Aorta (tissue), 5 donors: ENCODE measurements around the gene NAPEPLD. TPM values are rescaled to one million over a fixed set of nuclear protein-coding genes. Genes with fewer than 3 reads are reported as not detected.

ENCODE experiments used
- ATAC-seq: fragments of 200-7000 bp; cut with Tn5 transposase; one replicate; pipeline ENCODE4 v1.9.1; 2022; ENCODE audit warnings: moderate library complexity; ENCODE audit not compliant: low FRiP score
- DNase-seq, 2 donors: peaks; one replicate each; pipeline ENCODE4 v3.0.0-alpha.2; 2020
- H3K27ac ChIP-seq, 2 donors: one replicate each; pipeline ENCODE4 v1.5.1; 2013; ENCODE audit warnings: low read length in 2 of 2, mild to moderate bottlenecking in 2 of 2, moderate library complexity in 2 of 2, control low read depth in 1 of 2, inconsistent platforms in 1 of 2, low read depth in 1 of 2
- H3K27me3 ChIP-seq, 2 donors: one replicate each; pipeline ENCODE4 v1.6.1; 2013; ENCODE audit warnings: control low read depth in 1 of 2, low read length in 1 of 2, mild to moderate bottlenecking in 1 of 2, moderate library complexity in 1 of 2; ENCODE audit not compliant: insufficient read depth in 2 of 2, control insufficient read depth in 1 of 2
- H3K36me3 ChIP-seq, 2 donors: one replicate each; pipeline ENCODE4 v1.6.1; 2013; ENCODE audit warnings: control low read depth in 1 of 2, low read length in 1 of 2, mild to moderate bottlenecking in 1 of 2; ENCODE audit not compliant: insufficient read depth in 2 of 2, control insufficient read depth in 1 of 2
- H3K4me1 ChIP-seq, 2 donors: one replicate each; pipeline ENCODE4 v1.6.1; 2013; ENCODE audit warnings: low read length in 2 of 2, control low read depth in 1 of 2, mild to moderate bottlenecking in 1 of 2, moderate library complexity in 1 of 2; ENCODE audit not compliant: insufficient read depth in 2 of 2, control insufficient read depth in 1 of 2
- H3K4me3 ChIP-seq, 2 donors: one replicate each; pipeline ENCODE4 v1.5.1; 2013; ENCODE audit warnings: low read length in 2 of 2, control low read depth in 1 of 2, mild to moderate bottlenecking in 1 of 2
- H3K9me3 ChIP-seq: one replicate; pipeline ENCODE4 v1.6.1; 2013; ENCODE audit warnings: mild to moderate bottlenecking, low read length; ENCODE audit not compliant: control insufficient read depth
- WGBS, 2 donors: extraction: QIAGEN DNeasy Blood & Tissue Kit; methylation state at CpG; one replicate each; pipeline ENCODE4 v1.1.7; 2013; 5-methylcytosine and 5-hydroxymethylcytosine counted together
- intact Hi-C, 2 donors: fragments of 100-400 bp; cut with DNase I; formaldehyde crosslinking; loops; one replicate each; pipeline versions ENCODE4 v1.14.2 to v1.15.0; 2022
- polyA plus RNA-seq, 2 donors: library from polyadenylated mRNA; stranded (reverse); fragments of 200-250 nt; gene quantifications; one replicate each; pipeline ENCODE4 v1.2.3, GENCODE V29; 2013
- total RNA-seq, 2 donors: library from RNA; stranded (reverse); fragmentation: NEBNext Ultra II Directional; extraction: Animal tissue kit (Norgen Biotek cat#: 25700); gene quantifications; one replicate each; pipeline ENCODE4 v1.2.1, GENCODE V29; 2021
- donor health status: healthy with polysubstance abuse.
- donor health status: Bipolar disorder and iron deficiency.
- donor health status: DM: no; HTN: no; CAD: no.
- donor health status: DM: no; HTN: no; CAD: no.
- donor health status: DM: yes; HTN: yes; CAD: no.

The NAPEPLD gene
- total and polyA plus RNA-seq, 4 donors, result 8.2 to 20.5 (median 9.1) TPM

- Histone ChIP-seq H3K27ac (no peak overlapping the region), H3K27me3 (no peaks in the 10 kb centered on the region), H3K4me1 (peaks cover 0 to 1% of the 10 kb centered on the region in 2 donors), H3K4me3 (no peak overlapping the region), H3K36me3 (no peaks in the 10 kb centered on the region), H3K9me3 (no peaks in the 10 kb centered on the region)
- DNase-seq, result no peak
- WGBS, 2 donors, result 70 to 79% methylated on average over 3 of the region's 3 CpGs
- no peak for ATAC-seq
- intact Hi-C loops, result no loop called here
These were observed 13.9 kb downstream of the NAPEPLD start for GRCh38 chr7:103134836-103135554.

- no peaks in the 10 kb centered on the region for H3K9me3 ChIP-seq
- peaks cover 0 to 3% of the 10 kb centered on the region in 2 donors for H3K4me1 ChIP-seq
- H3K27ac ChIP-seq, result no peak overlapping the region
- no peaks in the 10 kb centered on the region for H3K36me3 ChIP-seq
- DNase-seq, result no peak
- no peak for ATAC-seq
- intact Hi-C loops, result no loop called here
- no peaks in the 10 kb centered on the region for H3K27me3 ChIP-seq
- WGBS, 2 donors, result 75 to 81% methylated on average over 9 of the region's 9 CpGs
- no peak overlapping the region for H3K4me3 ChIP-seq
These were observed 15.8 kb downstream of the NAPEPLD start for GRCh38 chr7:103132995-103133688.

DNA sequence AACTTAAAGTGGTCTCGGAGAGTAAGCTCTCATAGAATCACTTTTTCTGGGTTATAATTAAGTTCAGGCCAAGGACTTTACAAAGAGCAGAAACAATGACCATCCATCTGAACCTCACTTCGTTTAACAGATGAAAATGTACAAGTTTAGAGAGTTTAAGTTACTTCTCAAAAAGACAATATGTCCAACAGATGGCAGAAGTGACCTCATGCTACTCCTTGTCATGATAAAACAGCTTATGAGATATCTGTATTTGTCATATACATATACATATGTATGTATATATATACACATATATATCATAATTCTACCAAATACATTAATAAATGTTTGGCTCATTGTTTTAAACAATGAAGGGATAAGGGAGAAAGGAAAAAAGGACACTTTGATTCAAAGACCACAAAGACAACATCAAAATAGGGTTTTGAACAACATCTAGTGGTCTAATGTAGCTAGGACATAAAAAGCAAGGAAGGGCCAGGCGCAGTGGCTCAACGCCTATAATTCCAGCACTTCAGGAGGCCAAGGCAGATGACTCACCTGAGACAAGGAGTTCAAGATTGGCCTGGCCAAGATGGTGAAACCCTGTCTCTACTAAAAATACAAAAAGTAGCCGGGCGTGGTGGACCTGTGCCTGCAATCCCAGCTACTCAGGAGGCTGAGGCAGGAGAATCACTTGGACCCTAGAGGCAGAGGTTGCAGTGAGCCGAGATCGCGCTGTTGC is 17.8 kb downstream of the NAPEPLD start:
- H3K36me3 ChIP-seq, result no peaks in the 10 kb centered on the region
- DNase-seq, result no peak
- H3K4me1 ChIP-seq, result peaks cover 0 to 3% of the 10 kb centered on the region in 2 donors
- no peak for ATAC-seq
- no peaks in the 10 kb centered on the region for H3K9me3 ChIP-seq
- whole genome bisulfite sequencing, 2 donors, result 78 to 82% methylated on average over 9 of the region's 9 CpGs
- H3K27me3 ChIP-seq, result no peaks in the 10 kb centered on the region
- H3K27ac ChIP-seq, result no peak overlapping the region
- H3K4me3 ChIP-seq, result no peak overlapping the region
- intact Hi-C loops, result no loop called here

DNA sequence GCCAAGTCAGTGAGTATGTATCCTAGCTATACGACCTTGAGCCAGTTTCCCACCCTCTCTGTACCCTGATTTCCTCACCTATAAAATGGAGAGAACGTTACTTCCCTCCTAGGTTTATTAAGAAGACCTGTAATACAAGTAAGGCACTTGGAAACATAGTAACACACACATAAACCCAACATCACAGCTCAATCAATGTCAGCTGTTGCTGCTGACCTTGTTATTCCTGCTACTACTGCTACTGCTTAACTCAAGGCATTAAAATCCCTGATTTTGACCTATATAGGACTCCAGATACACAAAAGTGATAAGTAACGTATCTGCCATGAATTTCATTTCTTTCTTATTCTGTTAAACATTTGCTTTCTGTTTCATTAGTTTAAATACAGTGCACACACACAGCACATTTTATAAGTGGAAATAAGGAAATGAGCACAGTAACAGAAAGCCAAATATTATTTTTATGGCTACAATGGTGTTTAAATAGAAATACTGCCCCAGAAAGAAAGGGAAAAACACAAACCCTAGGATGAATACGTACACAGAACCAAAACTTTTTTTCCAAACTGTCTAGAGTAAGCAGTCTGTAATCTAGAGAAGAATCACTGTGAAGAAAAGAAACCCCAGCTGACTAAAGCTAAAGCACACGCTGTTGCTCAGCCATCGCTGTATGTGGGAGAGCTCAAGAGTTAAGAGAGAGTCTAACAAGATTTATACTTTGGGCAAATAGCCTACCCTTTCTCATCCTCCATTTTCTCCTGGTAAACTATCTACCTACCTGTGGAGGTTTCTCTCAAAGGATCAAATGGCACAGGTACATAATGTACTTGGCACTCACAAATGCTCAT is 19.0 kb downstream of the NAPEPLD start:
- no peaks in the 10 kb centered on the region for H3K27me3 ChIP-seq
- WGBS, 2 donors, result 12 to 13% methylated on average over 6 of the region's 6 CpGs
- peaks cover 0 to 3% of the 10 kb centered on the region in 2 donors for H3K4me1 ChIP-seq
- intact Hi-C loops, result no loop called here
- ATAC-seq, result no peak
- H3K36me3 ChIP-seq, result no peaks in the 10 kb centered on the region
- DNase-seq, result no peak
- H3K4me3 ChIP-seq, result peak overlapping the region; percentile 42 to 64
- H3K9me3 ChIP-seq, result no peaks in the 10 kb centered on the region
- H3K27ac ChIP-seq, result no peak overlapping the region

DNA sequence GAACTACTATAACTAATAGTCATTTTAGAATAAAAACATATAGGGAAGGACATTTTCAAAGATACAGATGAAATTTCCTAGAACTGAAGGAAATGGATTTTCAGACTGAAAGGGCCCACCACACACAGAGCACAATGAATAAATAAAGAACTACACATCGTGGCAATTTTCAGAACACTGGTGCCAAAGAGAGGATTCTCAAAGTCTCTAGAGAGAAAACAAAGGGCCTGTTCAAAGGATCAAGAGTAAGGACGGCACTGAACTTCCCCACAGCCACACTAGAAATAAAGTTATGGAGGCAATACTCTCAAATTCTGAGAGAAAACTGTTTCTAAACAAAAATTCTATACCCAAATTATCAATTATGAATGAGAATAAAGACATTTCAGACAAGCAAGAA is 21.9 kb downstream of the NAPEPLD start:
- Histone ChIP-seq H3K27ac (no peak overlapping the region), H3K4me1 (peaks cover 1 to 3% of the 10 kb centered on the region in 2 donors), H3K4me3 (no peak overlapping the region), H3K36me3 (no peaks in the 10 kb centered on the region), H3K27me3 (no peaks in the 10 kb centered on the region), H3K9me3 (no peaks in the 10 kb centered on the region)
- intact Hi-C loops, result no loop called here
- ATAC-seq (no peak), DNase-seq (no peak)
- 58 to 70% methylated on average over 2 of the region's 2 CpGs for WGBS, 2 donors

DNA sequence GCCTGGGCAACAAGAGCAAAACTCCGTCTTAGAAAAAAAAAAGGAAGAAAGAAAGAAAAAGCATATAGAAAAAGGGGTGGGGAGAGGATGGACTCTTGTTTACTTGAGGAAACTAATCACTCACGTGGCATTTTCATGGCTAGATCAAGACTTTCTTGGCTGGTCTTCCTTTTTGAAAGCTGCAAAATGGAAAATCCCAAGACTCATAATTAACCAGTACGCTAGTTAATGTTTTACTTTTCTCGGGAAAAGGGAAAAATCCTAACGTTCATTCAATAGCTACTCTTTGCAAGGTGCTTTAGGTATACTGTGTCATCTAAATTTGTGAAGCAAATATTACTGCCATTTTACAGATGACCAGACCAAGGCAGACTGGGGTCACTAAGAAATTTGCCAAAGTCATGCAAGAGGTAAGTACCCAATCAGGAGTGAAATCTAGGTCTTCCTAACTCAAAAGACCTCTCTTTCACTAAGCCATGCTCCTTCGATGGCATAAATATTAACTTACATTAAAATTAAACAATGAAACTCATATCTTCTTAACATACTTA is 24.4 kb downstream of the NAPEPLD start:
- Histone ChIP-seq H3K36me3 (no peaks in the 10 kb centered on the region), H3K27me3 (no peaks in the 10 kb centered on the region), H3K27ac (no peak overlapping the region), H3K4me1 (peaks cover 3 to 8% of the 10 kb centered on the region in 2 donors), H3K9me3 (no peaks in the 10 kb centered on the region), H3K4me3 (no peak overlapping the region)
- DNase-seq (no peak), ATAC-seq (no peak)
- intact Hi-C loops, result no loop called here
- WGBS, 2 donors, result 78% methylated on average over 6 of the region's 6 CpGs

GRCh38 chr7:103123529-103123928 is 25.4 kb downstream of the NAPEPLD start:
- no peak overlapping the region for H3K4me3 ChIP-seq
- ATAC-seq (no peak), DNase-seq (no peak)
- no peaks in the 10 kb centered on the region for H3K27me3 ChIP-seq
- no peaks in the 10 kb centered on the region for H3K36me3 ChIP-seq
- H3K4me1 ChIP-seq, result peaks cover 3 to 7% of the 10 kb centered on the region in 2 donors
- 61 to 64% methylated on average over 3 of the region's 3 CpGs for WGBS, 2 donors
- H3K9me3 ChIP-seq, result no peaks in the 10 kb centered on the region
- no peak overlapping the region for H3K27ac ChIP-seq
- intact Hi-C loops, result no loop called here

DNA sequence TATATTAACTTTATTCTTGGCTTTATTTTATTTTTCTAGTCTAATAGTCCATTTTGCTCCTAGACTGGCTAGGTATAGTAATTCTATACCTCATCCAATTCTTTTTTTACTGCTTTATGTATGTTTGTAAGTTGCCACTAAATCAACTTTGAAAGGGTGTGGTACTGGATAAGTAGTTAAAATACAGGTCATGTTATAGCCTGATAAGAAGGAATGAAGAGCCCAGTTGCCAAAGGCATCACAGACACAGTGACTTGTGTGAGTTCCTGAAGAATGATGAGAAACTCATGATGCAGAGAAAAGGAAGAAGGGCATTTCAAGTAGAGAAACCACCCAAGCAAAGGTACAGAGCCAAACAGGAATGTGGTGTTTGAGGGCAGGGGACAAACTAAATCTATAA is 27.3 kb downstream of the NAPEPLD start:
- H3K9me3 ChIP-seq, result no peaks in the 10 kb centered on the region
- H3K4me3 ChIP-seq, result no peak overlapping the region
- no peaks in the 10 kb centered on the region for H3K27me3 ChIP-seq
- intact Hi-C loops, result no loop called here
- DNase-seq (no peak), ATAC-seq (no peak)
- H3K4me1 ChIP-seq, result peaks cover 3 to 7% of the 10 kb centered on the region in 2 donors
- no peaks in the 10 kb centered on the region for H3K36me3 ChIP-seq
- H3K27ac ChIP-seq, result no peak overlapping the region
